Activated CD4-positive, alpha-beta memory T cell treated with anti-CD3 and anti-CD28 coated beads for 36 hours (primary cell): ENCODE results near the gene HDHD2. TPM values are rescaled to one million over a fixed set of nuclear protein-coding genes. Genes with fewer than 3 reads are reported as not detected.

ENCODE experiments used
- CTCF ChIA-PET: fragments of 350-600 bp; sonication (Branson Sonifier 250); formaldehyde crosslinking; loops from one replicate; lab custom pipeline; 2021; ENCODE audit warnings: antibody characterized with exemption, inconsistent platforms; lab: Charles Lee
- POLR2A ChIA-PET: fragments of 350-600 bp; sonication (Branson Sonifier 250); formaldehyde crosslinking; loops from one replicate; lab custom pipeline; 2021; ENCODE audit warnings: antibody characterized with exemption; lab: Charles Lee
- DNase-seq: peaks from one replicate; pipeline ENCODE4 v3.0.0-alpha.2; 2020
- H3K27ac Mint-ChIP-seq: one replicate; pipeline ENCODE4 v1.8.0; 2021; ENCODE audit warnings: mixed read lengths
- H3K27me3 Mint-ChIP-seq: one replicate; pipeline ENCODE4 v1.8.0; 2021; ENCODE audit warnings: mixed read lengths
- H3K36me3 Mint-ChIP-seq: one replicate; pipeline ENCODE4 v1.8.0; 2021; ENCODE audit warnings: mixed read lengths
- H3K4me1 Mint-ChIP-seq: one replicate; pipeline ENCODE4 v1.8.0; 2021; ENCODE audit warnings: low read depth, mixed read lengths
- H3K4me3 Mint-ChIP-seq: one replicate; pipeline ENCODE4 v1.8.0; 2021; ENCODE audit warnings: mild to moderate bottlenecking, mixed read lengths
- H3K9me3 Mint-ChIP-seq: one replicate; pipeline ENCODE4 v1.8.0; 2021; ENCODE audit warnings: mixed read lengths
- intact Hi-C: fragments of 100-400 bp; cut with micrococcal nuclease; formaldehyde crosslinking; loops from one replicate; pipeline ENCODE4 v1.15.1; 2023
- total RNA-seq, 2 experiments: library from RNA; stranded (reverse); gene quantifications; one replicate each; pipeline ENCODE4 v1.2.3, GENCODE V29; 2021

Gene HDHD2
- total RNA-seq, 2 experiments from 2014 or later = 26.4 to 32.9 TPM

DNA sequence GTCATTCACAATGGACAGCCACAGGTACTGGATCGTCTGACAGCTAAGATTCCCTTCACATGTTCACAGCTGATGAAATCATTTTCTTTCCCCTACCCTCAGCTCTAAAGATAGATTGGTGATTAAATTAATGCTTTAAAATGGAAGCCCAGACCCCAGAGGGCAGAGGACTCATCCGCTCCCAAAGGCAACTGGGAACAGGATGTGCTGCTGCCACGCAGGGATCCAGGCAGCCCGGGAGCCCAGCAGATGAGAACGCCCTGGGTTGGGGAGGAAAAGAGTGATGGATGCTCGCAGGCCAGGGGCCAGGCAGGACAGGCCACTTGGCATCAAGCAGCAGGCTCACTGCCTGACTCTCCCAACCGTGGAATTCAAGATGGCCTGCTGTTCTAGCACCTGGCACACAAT is 41.3 kb downstream of the HDHD2 start:
- no peak overlapping the region for H3K4me3 Mint-ChIP-seq
- peaks cover 18% of the 10 kb centered on the region for H3K36me3 Mint-ChIP-seq
- no peak for DNase-seq
- H3K27me3 Mint-ChIP-seq = no peaks in the 10 kb centered on the region
- no peak overlapping the region for H3K27ac Mint-ChIP-seq
- intact Hi-C loops = loop anchor here (10.0 kb wide), 2 partner anchors 156 to 646 kb away; no protein-coding TSS in a partner anchor
- POLR2A ChIA-PET = no interaction called here
- CTCF ChIA-PET = no interaction called here
- no peaks in the 10 kb centered on the region for H3K4me1 Mint-ChIP-seq
- no peaks in the 10 kb centered on the region for H3K9me3 Mint-ChIP-seq

- Mint-ChIP-seq H3K36me3 (peaks cover 13% of the 10 kb centered on the region), H3K4me1 (no peaks in the 10 kb centered on the region), H3K9me3 (no peaks in the 10 kb centered on the region), H3K4me3 (no peak overlapping the region), H3K27ac (no peak overlapping the region), H3K27me3 (no peaks in the 10 kb centered on the region)
- DNase-seq = no peak
- ChIA-PET POLR2A (no interaction called here), CTCF (no interaction called here)
- intact Hi-C loops = loop anchor here (10.0 kb wide), 2 partner anchors 156 to 646 kb away; no protein-coding TSS in a partner anchor
Measured at GRCh38 chr18:47108373-47108772, 41.9 kb downstream of the HDHD2 start.

DNA sequence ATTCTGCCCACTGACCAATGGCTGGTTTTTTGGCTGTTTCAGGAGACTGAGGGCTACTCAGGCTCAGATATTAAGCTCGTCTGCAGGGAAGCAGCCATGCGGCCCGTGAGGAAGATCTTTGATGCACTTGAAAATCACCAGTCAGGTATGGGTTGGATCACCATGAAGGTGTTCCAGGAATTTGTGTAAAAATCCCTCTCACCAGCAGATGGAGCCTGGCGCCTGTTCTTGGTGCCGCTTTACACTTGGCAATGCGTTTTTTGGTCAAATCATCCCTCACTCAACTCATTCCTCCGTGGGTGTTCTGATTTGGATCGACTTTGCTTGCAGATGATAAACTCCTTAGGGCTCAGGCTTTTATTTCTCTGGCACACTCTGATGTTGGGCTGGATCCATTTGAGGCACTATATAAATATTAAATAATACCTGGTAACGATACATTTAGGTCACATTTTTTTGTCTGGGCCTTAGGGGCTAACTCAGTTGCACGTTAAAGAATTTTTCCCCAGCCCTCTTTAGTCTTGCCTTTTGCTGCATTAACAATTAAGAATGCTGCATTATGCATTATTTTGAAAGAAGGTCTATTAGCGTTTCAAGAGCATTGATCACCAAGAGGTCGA is 50.0 kb downstream of the HDHD2 start:
- H3K27me3 Mint-ChIP-seq = no peaks in the 10 kb centered on the region
- no peaks in the 10 kb centered on the region for H3K4me1 Mint-ChIP-seq
- H3K36me3 Mint-ChIP-seq = peaks cover 7% of the 10 kb centered on the region
- H3K27ac Mint-ChIP-seq = no peak overlapping the region
- intact Hi-C loops = loop anchor here (1.0 to 10.0 kb wide), 3 partner anchors 105 to 654 kb away; no protein-coding TSS in a partner anchor
- no peak overlapping the region for H3K4me3 Mint-ChIP-seq
- DNase-seq = peak; percentile 75
- CTCF ChIA-PET = interaction anchor here (1.7 to 4.7 kb wide), 2 partner anchors 103 to 649 kb away, joined by 3 to 86 read pairs; no protein-coding TSS in a partner anchor
- H3K9me3 Mint-ChIP-seq = no peaks in the 10 kb centered on the region
- POLR2A ChIA-PET = no interaction called here

- Mint-ChIP-seq H3K36me3 (peaks cover 7% of the 10 kb centered on the region), H3K27me3 (no peaks in the 10 kb centered on the region), H3K27ac (no peak overlapping the region), H3K4me3 (no peak overlapping the region), H3K9me3 (no peaks in the 10 kb centered on the region), H3K4me1 (no peaks in the 10 kb centered on the region)
- DNase-seq = no peak
- CTCF ChIA-PET = interaction anchor here (2.6 kb wide), 1 partner anchor 109 kb away, joined by 18 read pairs; no protein-coding TSS in a partner anchor
- intact Hi-C loops = no loop called here
- POLR2A ChIA-PET = no interaction called here
Measured at GRCh38 chr18:47095810-47096209, 54.5 kb downstream of the HDHD2 start.

DNA sequence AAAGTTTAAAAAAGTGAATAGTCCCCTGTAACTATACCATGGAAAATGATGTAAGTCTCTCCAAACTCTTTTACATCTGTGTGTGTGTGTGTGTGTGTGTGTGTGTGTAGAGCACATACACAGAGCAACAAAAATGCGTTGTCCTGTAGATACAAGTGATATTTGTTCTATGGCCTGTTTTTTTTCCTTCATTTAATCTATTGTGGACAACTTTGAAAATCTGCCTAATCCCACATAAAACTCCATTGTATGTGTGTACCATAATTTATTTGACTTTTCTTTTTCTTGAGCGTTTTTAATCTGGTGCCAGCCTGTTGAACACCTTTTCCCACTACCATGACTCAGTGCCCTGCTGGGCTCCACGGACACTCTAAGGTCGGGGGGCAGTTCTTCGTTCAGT is 62.6 kb downstream of the HDHD2 start:
- intact Hi-C loops = no loop called here
- Mint-ChIP-seq H3K9me3 (no peaks in the 10 kb centered on the region), H3K27ac (no peak overlapping the region), H3K27me3 (no peaks in the 10 kb centered on the region), H3K4me1 (no peaks in the 10 kb centered on the region), H3K36me3 (peaks cover 2% of the 10 kb centered on the region), H3K4me3 (no peak overlapping the region)
- POLR2A ChIA-PET = no interaction called here
- CTCF ChIA-PET = no interaction called here
- no peak for DNase-seq

DNA sequence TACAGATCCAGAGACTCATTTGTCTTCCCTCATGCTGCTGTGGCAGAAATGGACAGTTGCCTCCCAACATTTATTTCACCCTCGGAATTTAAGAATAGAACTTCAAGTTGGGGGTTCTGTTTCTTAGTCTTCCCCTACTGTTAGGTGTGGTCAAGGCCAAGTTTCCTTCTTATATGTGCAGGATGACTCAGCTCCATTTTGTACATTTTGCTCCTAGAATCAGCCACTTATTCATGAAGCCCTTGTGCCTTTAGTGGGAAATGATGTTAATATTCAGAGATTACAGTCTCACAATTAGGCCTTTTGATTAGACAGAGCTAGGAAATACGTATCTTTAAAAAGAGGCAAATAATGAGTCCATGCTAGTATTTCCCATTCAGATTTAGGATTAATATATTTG is 68.7 kb downstream of the HDHD2 start:
- intact Hi-C loops = no loop called here
- Mint-ChIP-seq H3K27me3 (no peaks in the 10 kb centered on the region), H3K36me3 (no peaks in the 10 kb centered on the region), H3K4me1 (no peaks in the 10 kb centered on the region), H3K4me3 (no peak overlapping the region), H3K9me3 (no peaks in the 10 kb centered on the region), H3K27ac (no peak overlapping the region)
- POLR2A ChIA-PET = no interaction called here
- no peak for DNase-seq
- CTCF ChIA-PET = no interaction called here

- H3K9me3 Mint-ChIP-seq = no peaks in the 10 kb centered on the region
- H3K36me3 Mint-ChIP-seq = no peaks in the 10 kb centered on the region
- DNase-seq = no peak
- no peaks in the 10 kb centered on the region for H3K27me3 Mint-ChIP-seq
- ChIA-PET CTCF (no interaction called here), POLR2A (no interaction called here)
- no peak overlapping the region for H3K27ac Mint-ChIP-seq
- intact Hi-C loops = no loop called here
- no peak overlapping the region for H3K4me3 Mint-ChIP-seq
- H3K4me1 Mint-ChIP-seq = no peaks in the 10 kb centered on the region
Measured at GRCh38 chr18:47080872-47081271, 69.4 kb downstream of the HDHD2 start.

- ChIA-PET CTCF (no interaction called here), POLR2A (no interaction called here)
- peaks cover 3% of the 10 kb centered on the region for H3K27me3 Mint-ChIP-seq
- H3K9me3 Mint-ChIP-seq = no peaks in the 10 kb centered on the region
- H3K27ac Mint-ChIP-seq = no peak overlapping the region
- H3K36me3 Mint-ChIP-seq = no peaks in the 10 kb centered on the region
- intact Hi-C loops = no loop called here
- no peaks in the 10 kb centered on the region for H3K4me1 Mint-ChIP-seq
- no peak overlapping the region for H3K4me3 Mint-ChIP-seq
- no peak for DNase-seq
Measured at GRCh38 chr18:47077111-47077510, 73.2 kb downstream of the HDHD2 start.

- peaks cover 3% of the 10 kb centered on the region for H3K27me3 Mint-ChIP-seq
- no peaks in the 10 kb centered on the region for H3K36me3 Mint-ChIP-seq
- no peak overlapping the region for H3K27ac Mint-ChIP-seq
- no peak for DNase-seq
- H3K4me3 Mint-ChIP-seq = no peak overlapping the region
- no peaks in the 10 kb centered on the region for H3K4me1 Mint-ChIP-seq
- ChIA-PET POLR2A (no interaction called here), CTCF (interaction anchor here (0.6 to 0.8 kb wide), 2 partner anchors 10 to 130 kb away, joined by 4 read pairs; no protein-coding TSS in a partner anchor)
- H3K9me3 Mint-ChIP-seq = no peaks in the 10 kb centered on the region
- intact Hi-C loops = no loop called here
Measured at GRCh38 chr18:47075098-47075883, 75.0 kb downstream of the HDHD2 start.

DNA sequence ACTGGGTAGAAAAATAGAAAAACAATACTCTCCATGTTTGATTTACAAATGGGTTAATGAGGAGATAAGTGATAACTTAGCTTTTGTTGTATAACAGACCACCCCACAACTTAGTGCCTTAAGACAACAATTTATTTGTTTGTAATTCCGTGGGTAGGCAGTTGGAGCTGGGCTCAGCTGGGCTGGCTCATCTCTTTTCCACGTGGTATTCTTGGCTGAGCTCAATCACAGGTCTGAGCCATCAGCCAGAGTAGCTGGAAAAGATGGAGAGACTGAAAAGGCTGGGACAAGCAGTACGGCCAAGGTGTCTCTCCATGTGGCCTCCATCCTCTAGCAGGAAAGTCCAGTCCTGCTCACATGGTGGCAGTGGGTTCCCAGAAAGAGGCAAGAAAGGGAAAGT is 82.7 kb downstream of the HDHD2 start:
- no peak for DNase-seq
- CTCF ChIA-PET = no interaction called here
- no peaks in the 10 kb centered on the region for H3K4me1 Mint-ChIP-seq
- no peaks in the 10 kb centered on the region for H3K36me3 Mint-ChIP-seq
- no peaks in the 10 kb centered on the region for H3K9me3 Mint-ChIP-seq
- H3K4me3 Mint-ChIP-seq = no peak overlapping the region
- no peak overlapping the region for H3K27ac Mint-ChIP-seq
- POLR2A ChIA-PET = no interaction called here
- intact Hi-C loops = no loop called here
- H3K27me3 Mint-ChIP-seq = peaks cover under 1% of the 10 kb centered on the region

DNA sequence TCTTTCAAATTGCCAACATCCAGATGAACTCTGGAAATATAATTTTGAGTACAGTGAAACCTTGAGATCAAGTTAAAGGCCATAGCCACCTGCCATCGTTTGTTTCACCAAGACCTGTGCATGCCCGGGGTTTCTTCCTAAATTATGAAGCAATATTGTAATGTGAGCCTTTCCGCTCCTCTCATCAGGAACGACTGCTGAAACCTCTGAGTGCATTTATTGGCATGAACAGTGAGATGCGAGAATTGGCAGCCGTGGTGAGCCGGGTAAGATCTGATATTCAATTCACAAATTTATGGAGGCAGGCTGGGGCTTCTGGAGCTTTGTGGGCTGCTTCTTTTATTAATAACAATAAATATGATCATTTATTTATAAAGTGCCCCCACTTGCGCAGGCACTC is 87.2 kb downstream of the HDHD2 start:
- DNase-seq = no peak
- no peak overlapping the region for H3K4me3 Mint-ChIP-seq
- intact Hi-C loops = no loop called here
- H3K36me3 Mint-ChIP-seq = no peaks in the 10 kb centered on the region
- no peaks in the 10 kb centered on the region for H3K4me1 Mint-ChIP-seq
- ChIA-PET CTCF (interaction anchor here (1.2 kb wide), 1 partner anchor 692 kb away, joined by 3 read pairs; no protein-coding TSS in a partner anchor), POLR2A (no interaction called here)
- no peaks in the 10 kb centered on the region for H3K27me3 Mint-ChIP-seq
- no peaks in the 10 kb centered on the region for H3K9me3 Mint-ChIP-seq
- no peak overlapping the region for H3K27ac Mint-ChIP-seq

DNA sequence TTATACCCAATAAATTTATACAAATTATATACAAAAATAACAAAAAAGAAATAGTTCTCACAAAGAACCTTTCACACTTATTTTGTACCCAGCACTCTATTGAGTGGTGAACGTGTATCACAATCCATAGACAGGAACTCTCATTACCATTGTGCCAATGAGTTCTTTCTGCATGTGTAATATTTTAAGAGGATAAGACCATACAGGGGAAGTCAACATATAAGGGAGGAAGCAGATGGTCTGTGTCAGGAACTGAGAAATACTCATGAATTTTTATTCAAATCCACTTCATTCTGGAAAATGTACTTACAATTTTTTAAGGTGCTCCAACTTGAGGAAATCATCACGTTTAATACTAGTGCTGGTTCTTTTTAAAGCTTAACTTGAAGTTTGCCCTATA is 87.8 kb downstream of the HDHD2 start:
- no peak for DNase-seq
- no peak overlapping the region for H3K27ac Mint-ChIP-seq
- no peak overlapping the region for H3K4me3 Mint-ChIP-seq
- H3K27me3 Mint-ChIP-seq = no peaks in the 10 kb centered on the region
- POLR2A ChIA-PET = no interaction called here
- no peaks in the 10 kb centered on the region for H3K36me3 Mint-ChIP-seq
- intact Hi-C loops = no loop called here
- CTCF ChIA-PET = no interaction called here
- H3K4me1 Mint-ChIP-seq = no peaks in the 10 kb centered on the region
- H3K9me3 Mint-ChIP-seq = no peaks in the 10 kb centered on the region
